Esophagus squamous epithelium (tissue), 4 donors: ENCODE data around the gene SARNP.
"Not testable (repeated sequence)": the region's sequence is repeated elsewhere in the genome, so short reads cannot be mapped to it uniquely, and the experiment has no call there.

Experiments
- CTCF ChIP-seq, 6 experiments: fragments of 450-650 bp in 4 of 6; fragments of 200-600 bp in 2 of 6; sonication (generic) in 2 of 6; IDR thresholded peaks; one replicate each; pipeline ENCODE4 v1.5.1; 2016 to 2019; ENCODE audit warnings: antibody characterized with exemption in 6 of 6, mild to moderate bottlenecking in 4 of 6, moderate library complexity in 4 of 6
- POLR2A ChIP-seq, 4 donors: fragments of 450-650 bp; IDR thresholded peaks; one replicate each; pipeline ENCODE4 v1.6.1; 2017; ENCODE audit warnings: antibody characterized with exemption in 4 of 4, mild to moderate bottlenecking in 4 of 4, moderate library complexity in 3 of 4

- not testable (repeated sequence) for TF ChIP-seq CTCF, POLR2A (IDR thresholded peaks at IDR 0.05)
These were observed 58.9 kb downstream of the SARNP start for GRCh38 chr12:55758575-55758974.
